GM19023 (cell line): Measurements from ENCODE around the gene SERAC1.
"Not testable (repeated sequence)": the region's sequence is repeated elsewhere in the genome, so short reads cannot be mapped to it uniquely, and the experiment has no call there.

Experiments used
- ATAC-seq: cut with Tn5 transposase; IDR thresholded peaks from one replicate; pipeline ENCODE4 v1.9.1; 2021; ENCODE audit warnings: mild to moderate bottlenecking, moderate library complexity; ENCODE audit not compliant: unreplicated experiment

Gene SERAC1

DNA sequence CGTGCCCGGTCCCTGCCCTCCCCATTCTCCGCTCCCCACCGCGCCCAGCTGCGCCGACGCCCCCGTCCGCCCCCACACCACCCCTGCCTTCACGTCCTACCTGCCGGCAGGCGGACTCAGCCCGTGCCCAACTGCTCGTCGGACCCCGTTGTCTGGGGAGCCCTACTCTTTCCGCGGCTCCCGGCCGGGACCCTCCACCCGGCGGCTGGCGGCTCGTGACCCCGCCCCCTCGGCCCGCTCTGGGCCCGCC is at the start of gene SERAC1:
SERAC1 (minus strand) TSS at position 223 of the 250 bp plus-strand sequence. CDS start 9,899 bp downstream, outside the sequence.
- no peak for ATAC-seq

DNA sequence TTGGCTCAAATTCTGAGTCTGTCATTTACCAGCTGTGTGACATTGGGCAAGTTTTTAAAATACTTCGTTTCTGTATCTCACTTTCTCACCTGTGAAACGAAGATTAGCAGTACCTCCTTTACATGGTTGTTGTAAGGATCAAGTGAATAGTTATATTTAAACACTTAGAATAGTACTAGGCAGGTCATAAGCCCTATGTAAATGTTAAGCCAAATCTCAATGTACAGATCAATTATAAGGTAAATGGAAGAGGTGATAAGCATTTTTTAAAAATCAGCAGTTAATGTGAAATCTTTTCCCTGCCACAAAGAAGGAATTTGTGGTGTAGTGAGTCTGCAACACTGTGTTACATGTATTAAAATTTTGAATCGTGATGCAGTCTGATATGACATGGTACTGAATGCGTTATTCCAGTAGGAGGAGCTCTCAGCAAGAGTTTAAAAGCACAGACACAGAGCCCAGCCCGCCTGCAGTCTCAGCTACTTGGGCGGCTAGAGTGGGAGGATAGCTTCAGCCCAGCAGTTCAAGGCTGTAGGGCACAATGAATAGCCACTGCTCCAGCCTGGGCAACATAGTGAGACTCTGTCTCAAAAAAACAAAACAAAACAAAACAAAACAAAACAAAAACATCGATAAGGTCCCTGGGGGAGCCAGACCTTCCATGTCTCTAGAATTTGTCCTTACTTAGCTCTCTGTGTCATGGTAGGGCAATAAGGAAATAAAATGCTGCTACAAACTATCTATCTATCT is 46.0 kb upstream of the SERAC1 start:
- peak; percentile 90 for ATAC-seq

DNA sequence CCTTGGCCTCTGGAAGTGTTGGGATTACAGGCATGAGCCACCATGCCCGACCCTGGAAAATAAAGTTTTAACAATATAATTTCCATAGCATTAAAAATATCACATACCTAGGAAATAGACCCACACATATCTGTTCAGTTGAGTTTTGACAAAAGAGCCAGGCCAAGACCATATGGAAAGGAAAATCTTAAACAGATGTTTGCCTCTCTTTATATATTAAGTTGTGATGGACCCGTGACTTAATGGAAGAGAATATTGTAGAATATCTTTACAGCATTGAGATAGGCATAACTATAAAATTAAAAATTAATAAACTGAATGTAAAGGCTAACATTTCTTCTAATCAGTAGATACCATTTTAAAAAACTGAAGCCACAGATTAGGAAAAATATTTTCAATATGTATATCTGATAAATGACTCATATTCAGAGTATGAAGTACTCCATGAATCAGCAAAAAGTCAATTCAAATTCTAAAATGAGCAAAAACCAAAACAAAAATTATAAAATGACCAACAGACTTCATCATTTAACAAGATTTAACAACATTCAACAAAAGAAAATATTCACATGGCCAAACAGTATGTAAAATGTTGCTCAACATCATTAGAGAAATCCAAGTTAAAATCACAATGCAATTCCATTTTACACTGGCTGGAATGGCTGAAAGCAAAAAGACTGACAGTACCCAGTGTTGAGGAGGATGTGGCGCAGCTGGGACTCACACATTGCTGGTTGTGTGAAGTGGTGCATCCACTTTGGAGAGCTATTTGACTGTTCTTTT is 43.4 kb upstream of the SERAC1 start:
- no peak for ATAC-seq

DNA sequence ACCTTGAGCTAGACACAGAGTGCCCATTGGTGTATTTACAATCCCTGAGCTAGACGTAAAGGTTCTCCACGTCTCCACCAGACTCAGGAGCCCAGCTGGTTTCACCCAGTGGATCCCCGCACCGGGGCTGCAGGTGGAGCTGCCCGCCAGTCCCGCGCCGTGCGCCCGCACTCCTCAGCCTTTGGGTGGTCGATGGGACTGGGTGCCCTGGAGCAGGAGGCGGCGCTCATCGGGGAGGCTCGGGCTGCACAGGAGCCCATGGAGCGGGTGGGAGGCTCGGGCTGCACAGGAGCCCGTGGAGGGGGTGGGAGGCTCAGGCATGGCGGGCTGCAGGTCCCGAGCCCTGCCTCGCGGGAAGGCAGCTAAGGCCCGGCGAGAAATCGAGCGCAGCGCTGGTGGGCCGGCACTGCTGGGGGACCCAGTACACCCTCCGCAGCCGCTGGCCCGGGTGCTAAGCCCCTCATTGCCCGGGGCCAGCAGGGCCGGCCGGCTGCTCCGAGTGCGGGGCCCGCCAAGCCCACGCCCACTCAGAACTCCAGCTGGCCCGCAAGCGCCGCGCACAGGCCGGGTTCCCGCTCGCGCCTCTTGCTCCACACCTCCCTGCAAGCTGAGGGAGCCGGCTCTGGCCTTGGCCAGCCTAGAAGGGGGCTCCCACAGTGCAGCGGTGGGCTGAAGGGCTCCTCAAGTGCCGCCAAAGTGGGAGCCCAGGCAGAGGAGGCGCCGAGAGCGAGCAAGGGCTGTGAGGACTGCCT is 41.7 kb upstream of the SERAC1 start:
- not testable (repeated sequence) for ATAC-seq

DNA sequence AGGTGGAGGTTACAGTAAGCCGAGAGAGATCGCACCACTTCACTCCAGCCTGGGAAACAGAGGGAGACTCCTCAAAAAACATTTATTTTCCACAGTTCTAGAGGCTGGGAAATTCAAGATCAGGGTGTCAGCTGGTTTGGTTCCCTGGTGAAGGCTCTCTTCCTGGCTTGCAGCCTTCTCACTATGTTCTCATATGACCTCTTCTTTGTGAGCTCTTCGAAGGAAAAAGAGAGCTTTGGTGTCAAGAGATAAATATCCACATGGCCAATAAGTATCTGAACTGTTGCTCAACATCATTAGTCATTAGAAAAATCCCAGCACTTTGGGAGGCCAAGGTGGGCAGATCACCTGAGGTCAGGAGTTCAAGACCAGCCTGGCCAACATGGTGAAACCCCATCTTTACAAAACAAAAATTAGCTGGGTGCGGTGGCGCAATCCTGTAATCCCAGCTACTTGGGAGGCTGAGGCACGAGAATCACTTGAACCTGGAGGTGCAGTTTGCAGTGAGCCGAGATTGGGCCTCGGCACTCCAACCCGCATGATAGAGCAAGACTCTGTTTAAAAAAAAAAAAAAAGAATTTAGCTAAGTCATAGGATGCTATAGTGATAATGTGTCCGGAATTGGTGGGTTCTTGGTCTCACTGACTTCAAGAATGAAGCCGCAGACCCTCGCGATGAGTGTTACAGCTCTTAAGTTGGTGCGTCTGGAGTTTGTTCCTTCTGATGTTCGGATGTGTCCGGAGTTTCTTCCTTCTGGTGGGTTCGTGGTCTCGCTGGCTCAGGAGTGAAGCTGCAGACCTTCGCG is 40.4 kb upstream of the SERAC1 start:
- ATAC-seq: not testable (repeated sequence)

DNA sequence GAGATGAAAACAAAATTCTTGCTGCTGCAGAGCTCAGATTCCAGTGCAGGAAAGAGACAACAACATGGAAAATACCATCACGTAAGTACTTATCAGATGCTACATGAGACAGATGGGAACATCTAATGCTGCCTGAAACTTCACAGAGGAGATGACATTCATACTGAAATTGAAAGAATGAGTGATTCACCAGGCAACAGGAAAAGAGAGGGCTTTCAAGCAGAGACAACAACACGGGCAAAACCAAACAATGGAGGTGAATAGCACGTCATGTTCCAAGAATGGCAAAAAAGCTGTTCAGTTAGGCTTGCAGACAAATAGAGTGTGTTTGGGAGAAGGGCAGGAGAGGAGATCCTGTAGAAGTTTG is 39.3 kb upstream of the SERAC1 start:
- ATAC-seq: peak; percentile 82

DNA sequence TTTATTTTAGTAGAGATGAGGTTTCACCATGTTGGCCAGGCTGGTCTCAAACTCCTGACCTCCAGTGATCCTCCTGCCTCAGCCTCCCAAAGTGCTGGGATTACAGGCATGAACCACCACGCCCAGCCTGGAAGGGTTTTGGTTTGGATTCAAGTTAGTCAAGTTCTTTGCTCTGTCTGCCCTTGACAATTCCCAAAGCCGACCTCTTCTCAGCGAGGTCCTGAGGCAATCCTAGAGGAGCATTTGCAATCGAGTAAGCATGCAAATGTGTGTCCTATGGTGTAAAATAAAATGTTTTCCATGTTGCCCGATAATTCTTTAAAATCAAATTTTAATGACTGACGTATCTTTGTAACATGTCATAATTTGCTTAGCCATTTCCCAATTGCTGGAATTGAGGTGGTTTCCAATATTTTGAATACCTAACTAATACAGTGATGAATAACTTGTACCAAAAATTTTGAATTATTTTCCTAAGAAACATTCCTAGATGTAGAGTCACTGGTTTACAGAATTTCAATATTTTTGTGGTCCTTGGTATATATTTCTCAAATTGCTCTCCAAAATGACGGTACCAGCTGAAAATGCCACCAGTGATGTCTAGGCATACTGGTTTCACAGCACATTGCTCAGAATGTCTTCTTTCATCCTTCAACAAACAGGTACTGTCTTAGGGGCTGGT is 38.8 kb upstream of the SERAC1 start:
- peak; percentile 21 for ATAC-seq

DNA sequence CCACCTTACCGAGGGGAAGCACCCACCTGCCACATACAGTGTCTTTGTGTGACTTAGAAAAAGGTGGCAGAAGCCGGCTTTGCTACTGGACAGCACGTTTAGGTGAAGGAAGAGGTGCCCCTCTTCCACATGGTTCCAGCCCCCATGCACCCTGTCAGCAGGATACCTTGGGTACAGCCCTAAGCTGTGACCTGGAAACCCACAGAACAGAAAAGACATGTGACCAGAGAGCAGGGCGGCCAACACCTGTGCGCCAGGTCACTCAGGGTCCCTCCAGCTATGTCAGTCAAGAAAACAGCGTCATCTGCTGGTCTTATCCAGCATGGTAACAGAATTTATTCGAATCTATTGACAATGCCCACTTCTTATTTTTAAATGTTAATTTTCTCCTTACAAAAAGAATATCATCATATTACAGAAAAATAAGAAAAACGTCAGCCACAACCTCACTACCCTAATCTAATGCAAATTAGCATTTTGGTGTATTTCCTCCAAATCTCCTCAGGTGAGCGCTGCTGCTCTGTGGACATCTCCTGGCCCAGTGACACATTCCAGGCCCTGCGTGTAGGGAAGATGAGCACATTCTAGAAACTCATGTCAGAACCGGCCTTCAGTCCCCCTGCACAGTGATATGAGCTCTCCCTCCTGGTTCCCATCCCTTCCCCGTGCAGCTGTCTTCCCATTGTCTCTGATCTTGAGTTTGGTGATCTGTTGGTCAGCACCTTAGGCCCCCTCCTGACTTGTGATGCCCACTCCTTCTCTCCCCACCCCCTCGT is 37.3 kb upstream of the SERAC1 start:
- ATAC-seq: no peak

DNA sequence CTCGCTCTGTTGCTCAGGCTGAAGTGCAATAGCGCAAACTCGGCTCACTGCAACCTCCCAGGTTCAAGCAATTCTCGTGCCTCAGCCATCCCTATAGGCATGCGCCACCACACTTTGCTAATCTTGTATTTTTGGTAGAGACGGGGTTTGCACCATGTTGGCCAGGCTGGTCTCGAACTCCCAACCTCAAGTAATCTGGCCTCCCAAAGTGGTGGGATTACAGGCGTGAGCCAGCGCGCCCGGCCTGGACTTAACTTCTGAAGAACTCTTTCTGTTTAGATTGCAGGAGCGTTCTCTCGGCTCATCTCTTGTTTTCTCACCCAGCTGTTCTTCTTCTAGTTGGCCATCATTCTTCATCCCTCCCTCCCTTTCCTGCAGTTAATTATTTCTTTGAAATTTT is 30.4 kb upstream of the SERAC1 start:
- no peak for ATAC-seq

DNA sequence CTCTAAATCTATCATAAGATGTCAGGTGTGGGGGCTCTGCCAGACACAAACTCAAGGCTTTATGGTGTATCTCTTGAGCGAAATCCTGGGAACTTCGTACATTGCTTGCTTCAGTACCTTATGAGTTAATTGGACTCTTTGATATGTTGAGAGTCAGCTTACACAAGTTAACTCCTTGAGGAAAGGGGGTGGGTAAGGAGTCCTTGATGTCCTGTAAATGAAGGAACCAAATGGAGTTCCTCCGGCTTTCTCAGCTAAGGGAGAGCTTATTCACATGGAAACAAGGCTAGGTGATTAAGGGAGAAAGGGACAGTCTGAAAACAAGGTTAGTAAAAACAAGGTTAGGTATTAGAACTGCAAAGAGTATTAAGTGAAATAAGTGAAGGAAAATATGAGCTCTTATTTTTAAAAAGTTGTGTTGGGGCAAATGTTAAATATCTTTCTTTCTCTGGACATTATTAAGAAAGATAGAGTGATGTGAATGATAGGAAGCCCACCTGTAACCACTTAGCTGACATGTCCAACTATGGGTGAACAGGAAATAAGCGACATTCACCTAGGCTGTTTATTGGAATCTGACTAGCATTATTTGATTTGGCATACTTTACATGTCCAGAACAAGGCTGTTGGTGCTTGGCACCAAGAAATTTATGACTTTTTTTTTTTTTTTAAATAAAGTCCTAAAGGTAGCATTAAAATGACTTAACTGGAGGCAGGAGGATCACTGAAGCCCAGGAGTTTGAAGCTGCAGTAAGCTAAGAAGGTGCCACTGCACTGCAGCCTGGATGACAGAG is 26.6 kb upstream of the SERAC1 start:
- no peak for ATAC-seq

DNA sequence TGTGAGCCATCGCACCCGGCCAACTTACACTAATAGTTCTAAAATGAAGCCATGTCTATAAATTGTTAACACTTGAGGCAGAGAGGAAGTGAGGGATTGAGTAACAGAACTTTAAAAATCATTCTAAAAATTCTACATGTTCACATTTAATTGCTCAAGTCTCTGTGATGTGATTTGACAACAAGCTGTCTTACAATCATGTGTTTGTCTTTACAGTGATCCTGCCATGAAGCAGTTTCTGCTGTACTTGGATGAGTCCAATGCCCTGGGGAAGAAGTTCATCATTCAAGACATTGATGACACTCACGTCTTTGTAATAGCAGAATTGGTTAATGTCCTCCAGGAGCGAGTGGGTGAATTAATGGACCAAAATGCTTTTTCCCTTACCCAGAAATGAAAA is 23.7 kb upstream of the SERAC1 start:
- no peak for ATAC-seq

DNA sequence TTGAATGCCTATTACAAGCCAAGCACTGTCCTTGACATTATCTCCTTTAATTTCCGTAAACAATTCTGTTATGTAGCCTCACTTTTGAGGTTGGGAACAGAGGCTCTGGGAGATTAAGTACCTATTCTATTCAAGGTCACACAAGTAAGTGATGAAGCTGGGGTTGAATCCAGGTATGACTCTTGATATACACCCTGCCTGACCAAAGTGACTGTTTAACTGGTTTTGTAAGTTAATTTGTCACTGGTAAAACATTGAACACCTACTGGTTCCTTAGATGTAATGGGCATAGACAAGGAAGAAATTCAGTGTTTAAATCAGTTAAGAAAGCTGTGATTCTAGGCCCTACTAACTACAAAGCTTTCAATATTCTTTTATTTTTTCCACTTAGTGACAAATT is 23.0 kb upstream of the SERAC1 start:
- ATAC-seq: no peak

DNA sequence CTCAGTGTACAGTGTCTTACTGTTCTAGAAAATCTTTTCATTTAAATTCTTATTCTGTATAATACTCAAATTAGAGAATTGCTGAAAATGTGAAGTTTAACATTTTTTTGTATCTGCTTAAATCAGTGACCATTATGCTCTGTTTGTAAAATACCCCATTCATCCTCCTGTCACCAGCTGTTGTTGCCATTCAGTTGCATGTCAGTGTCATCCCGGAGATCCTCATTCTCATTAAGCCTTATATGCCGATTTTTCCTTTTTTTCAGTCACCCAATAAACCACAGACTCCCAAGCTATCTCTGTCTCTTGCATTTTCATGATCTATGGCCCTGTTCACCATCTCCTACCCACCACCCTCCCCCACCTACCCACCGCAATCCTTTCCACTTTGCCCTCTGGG is 20.5 kb upstream of the SERAC1 start:
- no peak for ATAC-seq

DNA sequence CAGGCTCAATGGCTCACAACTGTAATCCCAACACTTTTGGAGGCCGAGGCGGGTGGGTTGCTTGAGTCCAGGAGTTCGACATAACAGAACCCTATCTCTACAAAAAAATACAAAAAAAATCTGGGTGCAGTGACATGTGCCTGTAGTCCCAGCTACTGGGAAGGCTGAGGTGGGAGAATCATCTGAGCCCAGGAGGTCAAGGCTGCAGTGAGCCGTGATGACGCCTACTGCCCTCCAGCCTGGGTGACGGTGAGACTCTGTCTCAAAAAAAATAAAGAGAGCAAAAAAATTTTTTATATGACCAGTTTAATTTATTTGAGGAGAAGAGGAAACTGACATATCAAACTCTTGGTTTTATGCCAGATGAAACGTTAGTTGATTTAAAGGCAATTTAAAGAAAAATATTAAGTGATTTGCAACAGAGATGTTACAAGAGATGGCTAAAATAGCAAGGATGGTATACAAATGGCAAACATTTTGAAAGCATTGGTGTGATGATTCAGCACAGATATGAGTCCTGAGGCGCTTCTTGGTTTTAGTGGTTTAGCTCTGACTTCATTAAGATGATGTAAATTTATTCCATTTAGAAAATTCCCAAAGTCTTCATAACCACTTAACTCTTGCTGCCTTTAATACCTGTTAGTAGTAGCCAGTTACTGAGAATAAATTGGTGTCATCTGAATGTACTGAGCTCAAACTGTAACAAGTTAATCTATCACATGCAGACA is 17.8 kb upstream of the SERAC1 start:
- ATAC-seq: no peak

DNA sequence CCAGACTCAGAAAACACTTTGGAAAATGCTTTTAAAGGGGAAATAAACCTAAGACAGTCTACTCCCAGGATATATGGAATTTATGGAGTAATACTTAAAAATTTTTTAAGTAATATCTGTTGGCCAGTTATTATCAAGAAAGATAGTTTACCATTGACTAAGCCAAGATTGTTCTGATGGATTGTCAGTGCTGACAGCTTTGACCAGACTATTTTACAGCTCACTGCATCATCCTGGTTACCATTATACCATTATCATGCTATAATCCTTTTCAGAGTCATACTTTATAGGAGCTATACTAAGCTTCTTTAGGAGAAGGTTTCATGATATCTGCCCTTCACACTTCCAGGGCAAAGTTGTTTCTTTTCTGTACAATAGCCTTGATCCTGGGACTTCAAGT is 16.5 kb upstream of the SERAC1 start:
- ATAC-seq: no peak

DNA sequence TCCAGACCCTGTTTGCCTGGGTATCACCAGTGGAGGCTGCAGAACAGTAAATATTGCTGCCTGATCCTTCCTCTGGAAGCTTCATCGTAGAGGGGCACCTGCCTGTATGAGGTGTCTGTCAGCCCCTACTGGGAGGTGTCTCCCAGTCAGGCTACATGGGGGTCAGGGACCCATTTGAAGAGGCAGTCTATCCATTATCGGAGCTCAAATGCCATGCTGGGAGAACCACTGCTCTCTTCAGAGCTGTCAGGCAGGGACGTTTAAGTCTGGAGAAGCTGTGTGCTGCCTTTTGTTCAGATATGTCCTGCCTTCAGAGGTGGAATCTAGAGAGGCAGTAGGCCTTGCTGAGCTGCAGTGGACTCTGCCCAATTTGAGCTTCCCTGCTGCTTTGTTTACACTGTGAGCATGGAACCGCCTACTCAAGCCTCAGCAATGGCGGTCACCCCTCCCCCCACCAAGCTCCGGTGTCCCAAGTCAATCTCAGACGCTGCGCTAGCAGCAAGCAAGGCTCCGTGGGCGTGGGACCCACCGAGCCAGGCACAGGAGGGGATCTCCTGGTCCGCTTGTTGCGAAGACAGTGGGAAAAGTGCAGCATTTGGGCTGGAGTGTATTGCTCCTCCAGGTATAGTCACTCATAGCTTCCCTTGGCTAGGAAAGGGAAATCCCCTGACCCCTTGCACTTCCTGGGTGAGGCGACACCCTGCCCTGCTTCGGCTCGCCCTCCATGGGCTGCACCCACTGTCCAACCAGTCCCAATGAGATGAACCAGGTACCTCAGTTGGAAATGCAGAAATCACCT is 15.3 kb upstream of the SERAC1 start:
- ATAC-seq: not testable (repeated sequence)

DNA sequence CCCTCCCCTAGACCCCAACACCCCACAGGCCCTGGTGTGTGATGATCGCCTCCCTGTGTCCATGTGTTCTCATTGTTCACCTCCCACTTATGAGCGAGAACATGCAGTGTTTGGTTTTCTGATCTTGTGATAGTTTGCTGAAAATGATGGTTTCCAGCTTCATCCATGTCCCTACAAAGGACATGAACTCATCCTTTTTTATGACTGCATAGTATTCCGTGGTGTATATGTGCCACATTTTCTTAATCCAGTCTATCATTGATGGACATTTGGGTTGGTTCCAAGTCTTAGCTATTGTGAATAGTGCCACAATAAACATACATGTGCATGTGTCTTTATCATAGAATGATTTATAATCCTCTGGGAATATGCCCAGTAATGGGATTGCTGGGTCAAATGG is 9.7 kb upstream of the SERAC1 start:
- not testable (repeated sequence) for ATAC-seq

DNA sequence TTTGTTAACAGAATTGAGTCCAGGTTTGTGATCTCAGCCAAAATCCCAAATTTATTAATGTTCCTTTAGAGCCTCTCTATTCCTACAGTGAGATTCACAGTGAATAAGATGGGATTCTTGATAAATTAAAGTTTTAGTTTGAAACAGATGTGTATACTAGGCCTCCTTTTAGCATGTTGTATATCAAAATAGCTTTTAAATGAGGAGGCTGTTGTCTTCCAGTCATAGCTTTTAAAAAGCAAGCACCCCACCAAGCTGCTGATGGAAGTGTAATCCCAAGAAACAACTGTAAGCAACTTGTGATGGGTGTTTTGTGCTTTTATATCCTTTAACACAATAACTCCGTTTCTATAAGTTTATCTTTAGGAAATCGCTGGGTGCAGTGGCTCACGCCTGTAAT is 7.0 kb upstream of the SERAC1 start:
- ATAC-seq: no peak
